ENCODE results near the gene ZNF570. TPM values are rescaled to one million over a fixed set of nuclear protein-coding genes. Genes with fewer than 3 reads are reported as not detected.

ZNF570 gene
- total and polyA plus RNA-seq, 2 of the 13 experiments (the other 11 are each of a cell fraction or from before 2014, with no cell fraction given) = 1.0 to 4.4 TPM

- TF ChIP-seq ZNF407 (CRISPR knock-in tag; IDR thresholded peaks at IDR 0.05; ENCODE audit: not compliant biosample characterization) (no peak), XBP1 (CRISPR knock-in tag; IDR thresholded peaks at IDR 0.05) (no peak), MED13 (CRISPR knock-in tag; IDR thresholded peaks at IDR 0.05) (no peak), ZNF280D (CRISPR knock-in tag; IDR thresholded peaks at IDR 0.05) (no peak)
Observed at GRCh38 chr19:37507167-37507464, 38.0 kb downstream of the ZNF570 start (continued).
